Tibial nerve (tissue), 4 donors: ENCODE data around the gene SHTN1.

Source experiments
- CTCF ChIP-seq, 5 experiments: fragments of 200-600 bp in 3 of 5; fragments of 450-650 bp in 2 of 5; sonication (generic) in 3 of 5; IDR thresholded peaks; one replicate each; pipeline ENCODE4 v1.5.1; 2016 to 2019; ENCODE audit warnings: antibody characterized with exemption in 5 of 5, mild to moderate bottlenecking in 3 of 5, moderate library complexity in 2 of 5
- EP300 ChIP-seq, 2 donors: sonication (generic); formaldehyde crosslinking; IDR thresholded peaks; one replicate each; pipeline ENCODE4 v1.6.1; 2017; ENCODE audit warnings: antibody characterized with exemption in 2 of 2, mild to moderate bottlenecking in 1 of 2

- TF ChIP-seq EP300 (IDR thresholded peaks at IDR 0.05) (no peak), CTCF (IDR thresholded peaks at IDR 0.05) (no peak)
Measured at GRCh38 chr10:116882639-116883038, 122.3 kb downstream of the SHTN1 start.
